ENCODE results near the gene FOXN1.
"Not testable (repeated sequence)": the region's sequence is repeated elsewhere in the genome, so short reads cannot be mapped to it uniquely, and the experiment has no call there.

Gene FOXN1

GRCh38 chr17:28549236-28550132 is 43.3 kb downstream of the FOXN1 start:
- DNase-seq, result no peak

DNA sequence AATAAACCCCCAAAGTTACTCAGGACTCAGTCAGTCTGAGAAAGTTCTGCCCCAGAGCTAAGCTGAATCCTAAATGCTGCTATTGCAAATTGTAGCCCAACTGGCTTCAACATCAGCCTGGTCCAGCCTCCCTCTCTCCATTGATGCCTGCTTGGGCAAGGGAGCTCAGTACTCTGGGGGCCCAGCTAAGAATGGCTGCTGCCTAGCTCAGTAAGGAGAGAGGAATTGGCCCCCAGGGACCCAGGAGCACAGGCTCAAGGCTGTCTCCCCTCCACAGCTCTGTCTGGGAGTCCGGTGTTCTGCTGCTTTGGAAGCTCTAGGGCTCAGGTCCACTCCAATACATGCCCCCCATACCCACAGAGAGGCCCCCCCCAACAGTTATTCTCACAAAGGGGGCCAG is 44.7 kb downstream of the FOXN1 start:
- DNase-seq, result no peak

DNA sequence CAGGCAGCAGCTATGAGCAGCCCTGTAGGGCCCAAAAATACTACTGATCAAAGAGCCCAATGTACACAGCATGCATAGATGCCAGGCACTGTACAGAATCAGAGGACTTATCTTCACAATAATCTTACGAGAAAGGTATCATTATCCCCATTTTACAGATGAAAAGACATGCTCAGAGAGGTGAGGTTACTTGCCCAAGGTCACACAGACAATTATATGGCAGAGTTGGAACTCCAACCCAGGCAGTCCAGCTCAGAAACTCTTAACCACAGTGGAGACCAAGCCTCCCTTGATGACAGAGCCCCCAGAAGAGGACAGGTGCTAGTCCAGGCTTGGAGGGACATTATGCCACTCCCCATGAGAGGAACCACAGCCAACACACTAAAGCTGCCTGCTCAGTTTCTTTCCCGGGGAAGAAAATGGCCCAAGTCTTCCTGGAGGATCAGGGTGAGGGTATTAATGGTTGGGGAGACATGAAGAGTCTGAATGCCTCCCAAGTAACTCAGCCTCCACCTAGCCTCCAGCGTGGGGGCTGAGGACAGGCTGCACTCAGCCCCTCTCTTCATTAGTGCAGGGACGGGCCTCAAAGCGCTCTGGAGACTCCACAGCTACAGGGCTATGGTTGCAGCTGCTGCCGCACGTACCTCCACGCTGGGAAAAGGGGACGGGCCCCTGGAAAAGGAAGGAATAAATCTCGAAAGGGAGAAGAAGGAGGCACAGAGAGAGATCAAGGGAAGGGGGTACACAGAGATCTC is 45.5 kb downstream of the FOXN1 start:
- no peak for DNase-seq

- peak; percentile 91 for DNase-seq
Observed at GRCh38 chr17:28552176-28552999, 46.2 kb downstream of the FOXN1 start, which contains the start of gene UNC119. UNC119 (minus strand) TSS chr17:28552624; CDS start chr17:28552557, 67 bp downstream.

DNA sequence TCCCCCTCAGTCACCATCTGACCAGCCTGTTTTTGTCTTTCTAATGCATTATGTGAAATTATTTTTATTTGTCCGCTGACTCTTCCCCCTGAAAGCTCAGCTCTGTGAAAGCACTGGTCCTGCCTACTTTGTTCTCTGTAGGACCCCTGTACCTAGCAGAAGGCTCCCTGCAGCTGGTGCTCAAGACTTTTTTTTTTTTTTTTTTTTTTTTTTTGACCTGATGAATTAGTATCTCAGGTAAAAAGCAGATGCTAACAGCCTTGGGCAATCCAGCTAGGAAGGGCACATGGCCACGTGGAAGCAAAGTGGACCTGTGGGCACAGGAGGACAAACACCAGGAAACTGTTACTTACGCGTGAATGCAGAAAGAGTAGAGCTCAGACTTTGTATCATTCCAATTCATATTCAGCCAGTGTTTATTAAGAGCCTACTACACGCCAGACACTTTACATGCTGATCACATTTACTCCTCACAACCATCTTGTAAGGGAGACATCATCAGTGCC is 46.9 kb downstream of the FOXN1 start:
- peak; percentile 91 for DNase-seq

DNA sequence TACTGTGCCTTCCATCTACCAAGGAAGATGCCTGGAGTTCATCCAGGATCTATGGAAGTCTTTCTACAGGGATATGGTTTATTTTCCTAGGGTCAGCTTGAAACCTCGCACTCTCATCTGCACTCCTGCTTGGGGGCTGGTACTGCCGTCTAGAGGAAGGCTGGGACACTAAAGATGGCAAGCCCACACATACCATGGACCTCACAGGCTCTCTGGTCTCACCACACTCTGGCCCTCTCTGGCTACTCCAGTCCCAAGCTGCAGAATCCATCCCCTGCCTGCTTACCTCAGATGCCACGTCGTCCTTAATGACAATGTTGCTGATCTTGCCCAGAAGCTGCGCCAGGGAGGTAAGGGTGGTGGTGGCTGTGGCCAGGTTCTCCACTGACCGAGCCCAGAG is 48.4 kb downstream of the FOXN1 start:
- no peak for DNase-seq

GRCh38 chr17:28555022-28555421 is 48.9 kb downstream of the FOXN1 start:
- no peak for DNase-seq

GRCh38 chr17:28563475-28563874 is 57.3 kb downstream of the FOXN1 start:
- DNase-seq, result no peak

GRCh38 chr17:28567604-28568003 is 61.5 kb downstream of the FOXN1 start:
- no peak for DNase-seq

DNA sequence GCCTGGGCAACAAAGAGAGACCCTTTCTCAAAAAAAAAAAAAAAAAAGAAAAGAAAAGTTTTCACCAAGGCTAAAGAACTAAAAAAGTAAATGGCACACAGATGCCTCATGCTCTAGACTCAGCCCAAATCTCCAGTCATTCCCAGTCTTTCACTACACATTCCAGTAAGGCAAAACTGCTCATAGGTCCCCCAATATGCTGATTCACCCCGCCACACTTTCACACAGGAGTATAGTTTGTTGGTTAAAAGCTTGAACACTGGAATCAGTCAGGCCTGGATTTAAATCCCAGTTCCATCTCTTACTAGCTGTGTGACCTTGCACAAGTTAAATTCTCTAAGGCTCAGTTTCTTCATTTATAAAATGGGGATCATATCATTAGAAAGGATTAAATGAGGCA is 63.3 kb downstream of the FOXN1 start:
- no peak for DNase-seq

- peak; percentile 46 for DNase-seq
Observed at GRCh38 chr17:28570716-28571360, 64.7 kb downstream of the FOXN1 start.

DNA sequence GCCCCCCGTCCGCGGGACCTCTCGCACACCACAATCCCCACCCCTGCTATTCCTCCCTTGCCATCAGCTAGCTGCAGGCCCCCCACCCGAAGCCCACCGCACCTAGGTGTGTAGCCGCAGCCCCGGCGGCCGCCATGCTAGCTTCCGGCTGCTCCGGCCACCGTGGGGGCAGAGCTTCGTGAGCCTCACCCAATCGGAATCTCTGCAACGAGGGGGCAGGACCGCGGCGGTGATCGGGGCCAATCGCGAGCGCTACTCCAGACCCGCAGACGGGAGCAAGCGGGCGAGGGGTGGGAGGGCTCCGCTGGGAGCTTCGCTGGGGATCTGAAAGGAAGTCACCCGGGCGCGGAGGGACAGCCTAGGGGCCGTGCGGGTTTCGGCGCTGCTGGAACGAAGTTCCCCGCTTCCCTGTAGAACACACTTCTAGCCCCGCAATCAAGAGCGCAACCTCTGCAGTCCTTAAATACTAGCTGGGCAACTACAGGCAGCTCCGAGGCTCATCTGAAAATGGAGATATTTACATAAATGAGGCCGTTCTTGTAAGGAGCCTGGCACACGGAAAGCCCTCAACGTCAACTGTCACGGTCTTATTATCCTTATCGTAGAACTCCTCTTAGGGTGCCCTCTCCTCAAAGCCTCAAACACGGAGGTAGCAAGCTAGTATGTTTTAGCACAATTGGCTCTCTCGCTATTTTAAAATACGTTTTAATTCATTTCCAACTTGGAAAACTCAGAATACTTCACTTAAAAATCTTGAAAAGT is 65.4 kb downstream of the FOXN1 start, which contains the start of gene PIGS:
Gene PIGS, minus strand, starts transcription at position 164 of the 762 bp plus-strand sequence. Its CDS starts 28 bp downstream, at position 136.
- peak; percentile 93 for DNase-seq

GRCh38 chr17:28572259-28573039 is 66.3 kb downstream of the FOXN1 start:
- DNase-seq, result no peak

DNA sequence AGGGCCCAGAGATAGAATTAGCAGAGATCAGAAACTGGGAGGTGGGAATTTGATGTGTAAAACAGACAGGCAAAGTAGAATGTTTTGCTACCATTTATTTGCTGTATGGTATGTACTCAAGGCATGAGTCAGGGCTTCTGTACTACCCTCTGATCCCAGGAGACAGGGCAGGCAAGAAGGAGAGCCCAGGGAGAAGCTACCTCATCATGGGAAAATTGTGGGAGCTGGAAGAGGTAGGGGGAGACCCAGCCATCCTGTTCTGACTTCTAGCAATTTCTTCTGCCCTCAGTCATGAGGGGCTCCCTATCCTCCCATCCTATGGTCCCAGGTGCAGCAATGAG is 66.9 kb downstream of the FOXN1 start:
- no peak for DNase-seq

GRCh38 chr17:28573521-28573920 is 67.4 kb downstream of the FOXN1 start:
- no peak for DNase-seq

DNA sequence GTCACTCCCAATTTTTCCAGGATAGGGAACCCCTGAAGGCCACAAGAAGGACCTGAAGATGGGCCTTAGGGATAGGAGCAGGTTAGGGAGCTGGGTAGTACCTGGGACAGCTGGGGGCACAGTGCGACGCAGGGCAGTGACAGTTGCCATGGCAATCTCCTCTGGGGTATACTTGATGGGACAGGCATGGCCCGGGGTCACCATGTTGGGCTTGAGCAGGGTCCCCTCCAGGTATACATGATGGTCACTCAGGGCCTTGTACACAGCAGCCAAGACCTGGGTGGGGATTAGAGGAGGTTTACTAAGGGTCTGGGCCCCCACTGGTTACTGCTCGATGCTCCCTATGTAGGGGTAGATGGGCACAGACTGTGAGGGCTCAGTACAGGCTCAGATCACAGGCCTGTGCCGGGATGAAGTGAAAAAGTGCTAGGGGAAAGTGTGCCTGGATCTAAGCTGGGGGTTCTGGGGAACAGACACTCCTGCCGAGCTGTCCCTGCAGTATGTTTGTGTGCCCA is 67.9 kb downstream of the FOXN1 start:
- DNase-seq, result no peak

DNA sequence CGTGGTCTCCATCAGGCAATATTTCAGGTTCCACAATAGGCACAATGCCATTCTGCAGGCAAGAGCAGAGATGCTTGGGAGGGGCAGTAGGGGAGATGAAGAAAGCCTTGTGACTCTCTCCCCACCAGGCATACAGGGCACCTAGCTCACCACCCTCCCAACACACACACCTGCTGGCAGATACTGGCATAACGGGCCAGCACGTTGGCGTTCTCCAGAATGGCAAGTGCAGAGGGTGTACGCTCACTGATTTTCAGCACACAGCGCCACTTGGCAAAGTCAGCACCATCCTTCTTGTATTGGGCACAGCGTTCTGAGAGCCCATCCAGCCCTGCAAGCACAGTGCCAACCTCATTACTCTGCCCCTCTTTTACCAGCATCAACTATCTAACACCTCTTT is 68.4 kb downstream of the FOXN1 start:
- DNase-seq, result no peak

GRCh38 chr17:28575126-28575795 is 69.1 kb downstream of the FOXN1 start:
- no peak for DNase-seq

DNA sequence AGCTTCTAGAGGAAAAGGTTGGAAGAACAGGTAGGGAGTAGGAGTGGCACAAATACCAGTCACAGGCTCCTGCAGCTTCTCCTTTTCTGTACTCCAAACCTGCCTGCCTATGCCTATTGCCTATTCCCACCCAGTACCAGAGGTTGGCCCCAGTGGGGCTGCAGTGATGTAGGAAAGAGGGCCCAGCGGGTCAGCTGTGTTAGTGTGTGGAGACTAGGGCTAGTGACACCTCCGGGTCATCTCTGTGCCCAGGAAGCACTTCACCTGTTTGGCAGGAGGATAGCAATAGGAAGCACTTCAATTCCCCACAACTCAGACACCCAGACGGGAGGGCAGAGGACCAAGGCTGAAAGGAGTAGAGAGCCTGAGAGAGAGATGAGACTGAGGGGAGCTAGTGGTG is 69.9 kb downstream of the FOXN1 start:
- not testable (repeated sequence) for DNase-seq
